LoVo (cell line): Measurements from ENCODE around the gene ENC1.

ENCODE experiments used
- DNase-seq: peaks from one replicate; pipeline ENCODE4 v3.0.0-alpha.2; 2016; ENCODE audit warnings: low spot score

ENC1 gene

GRCh38 chr5:74631081-74631953 is 9.2 kb downstream of the ENC1 start:
- DNase-seq, result no peak

GRCh38 chr5:74630453-74631066 is 10.0 kb downstream of the ENC1 start:
- DNase-seq, result no peak

- no peak for DNase-seq
Observed at GRCh38 chr5:74629326-74629725, 11.2 kb downstream of the ENC1 start.

DNA sequence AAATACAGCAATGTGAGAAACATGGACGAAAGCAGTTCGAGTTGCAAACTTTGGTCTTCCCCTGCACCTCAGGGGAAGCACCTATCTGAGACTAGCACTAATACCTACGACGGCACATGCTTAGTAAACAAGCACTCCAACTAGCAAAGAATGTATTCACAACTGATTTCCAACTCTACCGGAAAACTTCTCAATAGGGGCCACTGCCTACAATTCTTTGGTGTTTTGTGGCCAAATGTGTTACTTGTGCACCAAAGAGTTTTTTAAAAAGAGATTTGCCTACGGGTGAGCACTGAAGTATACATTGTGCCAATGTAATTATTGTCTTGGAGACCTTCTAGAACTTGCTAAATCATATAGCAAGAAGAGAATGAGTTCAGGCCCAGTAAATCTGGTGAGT is 12.2 kb downstream of the ENC1 start:
- DNase-seq, result no peak

- no peak for DNase-seq
Observed at GRCh38 chr5:74627646-74628279, 12.8 kb downstream of the ENC1 start.

DNA sequence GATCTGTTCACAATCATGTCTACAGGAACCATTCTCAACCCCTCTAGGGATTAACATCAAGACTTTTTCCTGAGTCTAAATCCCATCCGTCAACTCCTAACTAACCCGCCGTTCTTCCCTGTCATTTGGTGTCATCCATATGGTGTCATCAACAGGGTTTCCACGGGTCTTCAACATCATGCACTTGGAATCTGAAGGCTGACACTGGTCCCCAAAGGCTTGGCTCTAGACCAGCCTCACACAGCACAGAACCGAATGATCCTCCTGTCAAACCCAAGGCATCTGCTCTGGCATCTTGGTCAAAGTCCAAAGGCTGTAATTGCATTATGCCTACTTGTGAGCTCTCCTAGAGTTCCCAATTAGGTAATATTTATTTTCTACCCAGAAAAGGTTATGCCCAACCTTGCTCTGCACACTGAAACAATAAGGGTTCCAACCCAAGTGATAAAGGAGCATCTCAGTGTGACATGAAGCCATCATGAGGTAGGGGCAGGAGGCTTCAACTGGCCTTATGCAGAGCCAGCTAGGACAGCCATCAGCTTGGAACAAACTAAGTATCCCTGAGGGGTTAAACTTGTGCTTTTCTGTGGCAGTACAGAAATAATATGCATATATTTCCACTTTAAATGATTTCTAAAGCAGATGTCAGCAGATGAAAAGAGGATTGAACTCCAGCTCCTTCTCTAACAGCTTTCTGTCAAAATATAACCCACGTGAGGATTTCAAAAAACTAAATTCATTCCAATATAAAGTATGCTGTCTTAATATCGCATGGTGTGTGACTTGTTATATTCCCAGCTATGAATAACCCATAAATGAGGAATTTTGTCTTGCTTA is 13.9 kb downstream of the ENC1 start:
- peak; percentile 39 for DNase-seq

DNA sequence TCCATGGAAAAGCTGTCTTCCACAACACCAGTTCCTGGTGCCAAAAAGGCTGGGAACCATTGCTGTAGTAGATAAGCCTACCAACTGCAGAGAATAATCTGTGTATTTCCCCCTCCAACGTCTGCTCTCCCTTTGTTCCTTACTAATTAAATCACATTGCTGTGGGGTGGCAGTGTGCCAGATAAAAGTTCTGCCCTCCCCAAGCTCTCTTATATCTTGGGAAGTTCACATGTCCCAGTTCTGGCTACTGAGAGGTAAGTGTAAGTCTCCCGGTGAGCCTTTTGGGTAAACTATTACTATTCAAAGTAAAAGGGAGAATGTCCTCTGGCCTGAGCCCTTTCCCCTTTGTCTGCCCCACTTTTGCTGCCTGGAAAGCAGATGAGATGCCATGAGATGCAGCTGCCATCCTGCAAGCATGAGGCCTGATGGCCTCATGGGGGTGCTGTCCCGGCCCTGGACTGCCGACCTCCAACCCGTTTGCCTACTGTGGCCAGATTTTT is 14.7 kb downstream of the ENC1 start:
- no peak for DNase-seq

DNA sequence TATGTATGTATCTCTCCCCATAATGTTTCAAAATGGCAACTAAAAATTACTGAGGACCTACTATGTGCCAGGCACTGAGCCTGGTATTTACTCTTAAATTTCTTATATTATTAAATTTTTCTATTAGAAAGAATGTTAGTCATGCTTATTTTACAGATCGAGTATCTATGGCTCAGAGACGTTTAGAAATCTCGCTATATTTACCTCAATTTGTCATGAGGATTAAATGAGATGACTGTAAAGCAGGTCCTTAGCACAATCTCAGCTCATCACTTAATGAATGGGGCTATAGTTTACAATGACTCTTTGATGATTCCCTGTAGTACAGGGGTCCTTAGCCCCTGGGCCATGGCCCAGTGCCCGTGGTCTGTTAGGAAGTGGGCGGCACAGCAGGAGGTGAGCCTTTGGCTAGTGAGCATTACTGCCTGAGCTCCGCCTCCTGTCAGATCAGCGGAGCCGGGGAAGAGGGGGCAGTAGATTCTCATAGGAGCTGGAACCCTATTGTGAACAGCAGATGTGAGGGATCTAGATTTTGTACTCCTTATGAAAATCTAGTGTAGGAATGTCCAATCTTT is 15.5 kb downstream of the ENC1 start:
- DNase-seq, result no peak

DNA sequence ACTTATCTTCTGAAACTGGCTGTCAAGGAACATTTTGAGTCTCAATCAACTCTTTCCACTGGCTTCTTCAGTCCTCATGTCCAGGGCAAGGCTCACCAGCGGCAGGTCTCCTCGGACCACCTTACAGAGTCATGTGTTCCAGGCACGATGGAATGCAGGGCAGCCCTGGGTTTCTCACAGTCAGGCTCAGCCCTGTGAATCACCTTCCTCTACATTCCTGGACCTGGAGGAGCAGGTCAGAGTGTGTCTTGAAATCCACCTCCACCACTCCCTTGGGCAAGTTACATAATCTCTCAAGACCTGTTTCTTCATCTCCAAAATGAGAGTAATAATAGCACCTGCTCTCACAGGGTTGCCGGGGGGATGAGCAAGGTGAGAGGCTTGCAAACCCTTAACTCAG is 16.0 kb downstream of the ENC1 start:
- peak; percentile 43 for DNase-seq

DNA sequence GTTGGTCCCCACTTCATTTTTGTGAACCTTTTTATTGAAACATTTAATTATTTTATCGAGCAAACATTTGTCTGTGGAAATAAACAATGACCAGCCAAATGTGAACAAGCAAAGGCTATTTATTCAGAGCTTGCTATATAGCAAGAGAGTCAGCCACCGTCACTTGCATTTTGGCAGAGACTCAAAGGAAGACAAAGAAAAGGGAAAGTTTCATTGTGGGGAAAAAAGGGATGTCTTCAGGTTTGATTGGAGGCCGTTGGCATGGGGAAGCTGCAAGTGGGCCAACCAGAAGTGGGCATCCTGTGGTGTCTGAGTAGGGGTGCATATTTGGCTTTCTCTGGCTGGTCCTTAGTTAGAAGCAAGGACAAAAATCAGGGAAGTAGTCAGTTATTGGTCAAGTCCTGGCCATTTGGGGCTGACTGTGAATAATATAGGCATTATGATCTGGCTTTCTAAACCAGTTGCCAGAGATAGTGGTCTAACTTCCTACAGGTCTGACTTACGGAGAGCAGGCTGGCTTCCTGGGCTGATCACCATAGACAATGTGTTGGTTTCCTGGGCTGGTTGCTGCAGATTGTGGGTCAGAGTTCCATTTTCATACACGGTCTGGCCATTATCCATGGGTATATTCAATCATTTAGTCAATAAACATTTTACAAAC is 16.6 kb downstream of the ENC1 start:
- no peak for DNase-seq

GRCh38 chr5:74623006-74623611 is 17.4 kb downstream of the ENC1 start:
- no peak for DNase-seq

GRCh38 chr5:74622122-74622521 is 18.4 kb downstream of the ENC1 start:
- no peak for DNase-seq

DNA sequence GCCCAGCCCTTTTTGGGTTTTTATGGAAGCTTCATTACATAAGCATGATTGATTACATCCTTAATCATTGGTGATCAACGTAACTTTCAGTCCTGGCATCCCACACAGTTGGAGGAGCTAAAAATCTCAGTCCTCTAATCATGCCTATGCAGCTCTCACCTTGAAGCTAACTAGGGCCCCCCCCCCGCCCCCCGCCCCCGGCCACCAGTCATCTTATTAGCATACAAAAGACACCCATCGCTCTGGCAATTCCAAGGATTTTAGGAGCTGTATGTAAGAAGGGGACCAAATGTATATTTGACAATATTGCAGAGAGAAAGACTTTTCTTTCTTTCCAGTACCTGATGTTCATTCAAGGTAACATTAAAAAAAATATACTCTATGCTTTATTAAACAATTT is 19.0 kb downstream of the ENC1 start:
- no peak for DNase-seq

- DNase-seq, result no peak
Observed at GRCh38 chr5:74619308-74619707, 21.2 kb downstream of the ENC1 start.

DNA sequence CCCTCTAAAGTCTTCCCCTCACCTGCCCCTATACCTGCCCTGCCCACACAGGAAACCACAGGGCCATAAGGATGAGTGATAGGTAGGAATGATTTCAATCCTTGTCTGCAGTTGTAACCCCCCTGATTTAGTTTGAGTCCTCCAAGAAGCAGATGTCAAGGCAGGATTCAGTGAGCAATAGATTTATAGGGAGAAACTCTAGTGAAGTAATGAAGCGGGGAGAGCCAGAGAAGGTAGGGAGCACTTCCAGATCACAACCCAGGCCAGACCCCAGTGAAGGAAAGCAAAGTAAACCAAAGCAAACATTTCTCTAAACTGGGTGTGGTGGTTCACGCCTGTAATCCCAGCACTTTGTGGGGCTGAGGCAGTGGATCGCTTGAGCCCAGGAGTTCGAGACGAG is 22.4 kb downstream of the ENC1 start:
- no peak for DNase-seq

GRCh38 chr5:74617202-74617601 is 23.3 kb downstream of the ENC1 start:
- no peak for DNase-seq

GRCh38 chr5:74616236-74617146 is 24.0 kb downstream of the ENC1 start:
- no peak for DNase-seq

- DNase-seq, result no peak
Observed at GRCh38 chr5:74613283-74613682, 27.2 kb downstream of the ENC1 start.

GRCh38 chr5:74612045-74612444 is 28.5 kb downstream of the ENC1 start:
- DNase-seq, result no peak
